Endothelial cell of hepatic sinusoid (primary cell): Measurements from ENCODE around the gene ORC5.
"Not testable (repeated sequence)": the region's sequence is repeated elsewhere in the genome, so short reads cannot be mapped to it uniquely, and the experiment has no call there.

Experiments
- in situ Hi-C: cut with HindIII; loops from 2 replicates; pipeline ENCODE4 v1.10.0; 2017; ENCODE audit warnings: low sequenced_read_pairs

The ORC5 gene

DNA sequence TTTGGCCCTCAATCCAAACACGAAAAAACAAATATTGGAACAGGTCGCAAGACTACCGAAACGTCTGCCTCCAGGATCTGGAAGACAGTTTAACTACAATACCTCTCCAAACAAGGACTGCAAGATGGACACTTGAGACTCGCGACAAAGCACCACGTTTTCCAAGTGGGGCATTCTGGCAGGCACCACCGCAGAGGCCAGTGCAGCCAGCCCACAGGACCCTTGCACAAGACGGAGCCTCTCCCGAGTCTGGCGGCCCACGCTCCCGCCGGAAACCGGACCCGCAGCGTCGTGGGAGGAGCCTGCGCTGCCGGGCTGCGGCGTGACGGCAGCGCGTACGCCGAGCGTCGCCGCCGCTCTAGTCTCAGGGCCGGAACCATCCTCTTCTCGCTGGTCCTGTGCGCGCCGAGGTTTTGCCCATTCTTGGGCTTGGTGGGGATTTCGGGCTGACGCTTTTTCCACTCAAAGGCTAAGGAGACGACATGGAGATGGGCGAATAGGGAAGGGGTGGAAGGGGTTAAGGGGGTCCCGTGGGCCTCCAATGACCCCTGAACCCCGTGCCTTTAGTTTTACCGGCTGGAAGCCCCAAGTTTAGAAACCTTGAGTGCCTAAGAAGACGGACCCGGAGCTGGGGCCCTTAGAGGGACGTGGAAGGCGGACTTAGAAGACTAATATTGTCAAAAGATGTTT lies at the start of gene ORC5:
TSS of gene ORC5 (minus strand) at position 283 of the 690 bp plus-strand sequence. CDS start at position 174, 109 bp downstream.
- in situ Hi-C loops = no loop called here

DNA sequence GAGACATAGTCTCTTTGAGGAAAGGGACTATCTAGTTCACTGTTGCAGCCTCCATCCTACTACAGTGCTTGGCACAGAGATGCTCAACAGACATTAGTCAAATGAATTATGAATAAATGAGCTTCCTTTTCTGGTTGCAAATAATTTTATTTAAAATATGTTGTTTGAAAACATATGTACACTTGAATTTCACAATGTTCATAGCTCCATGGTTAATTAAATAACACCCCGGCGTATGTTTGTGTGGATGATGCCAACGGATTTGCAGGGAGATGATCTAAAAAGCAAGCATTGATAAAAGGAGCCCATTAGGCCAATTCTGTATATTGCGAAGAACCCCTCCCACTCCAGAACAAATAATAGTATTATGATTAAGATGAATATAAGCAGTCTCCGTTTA lies 47.8 kb upstream of the ORC5 start:
- in situ Hi-C loops = no loop called here

DNA sequence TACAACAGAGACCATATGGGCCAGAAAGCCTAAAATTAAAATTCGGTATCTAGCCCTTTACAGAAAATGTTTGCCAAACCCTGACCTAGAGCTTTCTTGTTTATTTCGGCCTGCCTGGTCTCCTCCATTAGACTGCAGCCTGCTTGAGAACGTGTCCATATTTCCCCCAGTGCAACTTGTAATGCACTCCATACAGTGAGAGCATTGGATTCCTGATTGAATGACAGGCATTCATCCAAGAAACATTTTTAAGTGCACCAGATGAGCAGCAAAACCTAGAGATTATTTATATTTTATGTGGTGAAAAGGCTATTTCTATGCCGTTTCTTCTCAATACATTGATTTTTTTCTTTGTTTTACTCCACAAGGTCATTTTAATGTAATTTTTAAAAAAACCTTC lies 47.4 kb upstream of the ORC5 start:
- in situ Hi-C loops = no loop called here

DNA sequence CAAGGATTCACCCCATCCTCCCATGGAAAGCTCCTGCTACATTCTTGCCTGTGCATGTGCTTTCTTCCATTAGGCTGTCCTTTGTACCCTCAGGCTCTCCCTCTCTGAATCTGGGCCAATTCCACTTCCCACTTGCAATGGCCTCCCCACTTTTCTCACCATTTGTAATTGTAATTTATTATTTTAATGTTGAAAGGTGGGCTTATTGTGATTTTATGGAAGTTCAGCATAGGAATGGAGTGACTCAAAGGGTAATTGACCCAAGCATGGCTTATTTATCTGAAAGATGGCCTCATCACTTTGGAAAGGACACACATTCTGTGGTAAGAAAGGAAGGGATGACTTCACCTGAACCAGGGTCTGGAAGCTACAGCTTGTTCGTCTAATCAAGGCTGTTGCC lies 46.9 kb upstream of the ORC5 start:
- in situ Hi-C loops = no loop called here

DNA sequence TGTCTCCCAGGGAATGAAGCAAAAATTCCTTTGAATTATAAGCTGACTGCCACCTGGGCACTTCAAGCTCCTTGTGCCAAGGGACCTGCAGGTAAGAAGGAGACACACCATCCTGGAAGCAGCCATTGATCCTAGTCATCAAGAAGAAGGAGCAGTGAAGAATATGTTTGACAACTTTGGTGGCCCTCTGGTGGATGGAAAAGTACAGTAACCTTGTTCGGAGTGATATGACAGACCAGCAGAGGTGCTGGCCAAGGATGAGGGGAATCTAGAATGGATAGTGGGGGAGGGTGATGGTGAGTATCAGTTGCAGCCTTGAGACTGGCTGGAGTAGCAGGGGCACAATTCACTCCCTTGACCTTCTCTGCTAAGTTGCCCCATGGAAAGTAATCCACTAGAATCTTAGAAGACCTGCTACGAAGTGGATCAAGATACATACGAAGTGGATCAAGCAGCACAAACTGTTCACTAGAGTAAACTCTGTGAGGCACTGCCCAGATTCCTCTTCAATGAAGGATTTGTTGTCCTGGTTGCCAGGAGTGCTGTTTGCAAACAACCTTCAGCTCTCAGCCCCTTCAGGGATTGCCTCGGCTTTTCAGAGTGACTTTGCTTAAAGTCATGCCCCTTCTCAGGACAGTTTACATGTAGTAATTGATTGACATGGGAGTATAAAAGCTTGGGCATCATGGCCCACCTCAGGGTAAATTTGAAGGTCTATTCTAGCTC lies 44.8 kb upstream of the ORC5 start:
- in situ Hi-C loops = no loop called here

DNA sequence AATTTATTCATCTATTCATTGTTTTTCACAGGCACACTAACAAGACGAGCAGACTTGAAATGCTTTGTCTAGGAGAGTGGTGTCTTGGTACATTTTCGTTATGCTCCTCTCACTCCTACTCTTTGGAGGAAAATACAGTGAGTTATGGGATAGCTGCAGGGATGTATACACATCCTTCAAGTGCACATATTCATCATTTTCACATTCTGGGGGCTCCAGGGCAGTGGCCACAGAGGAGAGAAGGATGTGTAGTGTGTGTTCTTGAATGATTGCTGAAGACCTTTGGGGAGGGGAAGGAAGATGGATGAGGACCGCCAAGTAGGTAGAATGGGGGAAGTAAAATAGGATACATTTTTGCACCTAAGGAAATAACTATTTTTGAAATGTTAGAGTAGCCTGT lies 34.8 kb upstream of the ORC5 start:
- in situ Hi-C loops = loop anchor here (5.0 kb wide), 1 partner anchor 45 kb away; no protein-coding TSS in a partner anchor

DNA sequence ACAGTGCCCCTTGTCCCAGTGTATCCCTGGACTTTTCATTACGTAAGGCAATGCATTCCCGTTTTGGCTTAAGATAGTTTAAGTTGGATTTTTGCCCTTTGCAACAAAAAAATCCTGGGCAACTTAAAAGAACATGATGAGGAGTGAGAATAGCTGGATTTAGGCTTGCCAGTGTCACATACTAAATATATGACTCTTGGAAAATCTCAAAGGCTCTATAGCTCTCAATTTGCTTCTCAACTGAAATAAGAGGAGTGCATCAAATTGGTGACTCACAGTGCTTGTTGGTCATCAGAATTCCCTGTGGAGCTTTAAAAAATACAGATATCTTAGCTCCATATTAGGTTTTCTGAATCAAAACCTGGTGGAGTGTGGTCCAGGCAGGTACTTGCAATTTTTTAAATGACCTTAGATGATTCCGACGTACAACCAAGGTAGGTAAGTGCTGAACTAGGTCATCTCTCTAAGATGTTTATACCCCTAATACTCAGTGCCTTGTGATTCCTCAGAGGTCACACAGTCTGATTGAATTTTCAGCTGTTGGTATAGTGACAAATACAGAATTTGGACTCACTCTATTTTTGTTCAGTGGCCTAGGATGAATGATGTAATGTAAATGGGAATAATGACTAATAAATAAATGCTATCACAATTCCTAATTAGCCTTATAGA lies 33.9 kb upstream of the ORC5 start:
- in situ Hi-C loops = loop anchor here (5.0 kb wide), 1 partner anchor 46 kb away; no protein-coding TSS in a partner anchor

DNA sequence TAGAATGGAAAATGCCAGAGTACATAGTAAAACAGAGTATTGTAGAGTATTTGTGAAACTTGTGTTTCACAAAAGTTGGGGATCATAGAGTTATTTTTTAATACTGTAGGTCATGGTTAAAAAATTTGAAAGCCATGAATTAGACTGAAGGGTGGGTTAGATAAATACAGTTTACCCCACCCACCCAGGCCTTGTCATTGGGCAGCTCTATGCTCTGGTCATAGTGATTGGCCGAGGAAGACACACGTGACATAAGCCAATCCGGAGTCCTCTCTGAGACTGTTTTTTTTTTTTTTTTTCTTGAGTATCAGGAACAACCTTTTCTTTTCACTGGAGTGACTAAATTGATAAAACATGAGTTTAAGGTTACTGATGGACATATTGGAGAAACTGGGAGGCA lies 33.3 kb upstream of the ORC5 start:
- in situ Hi-C loops = loop anchor here (5.0 kb wide), 1 partner anchor 46 kb away; no protein-coding TSS in a partner anchor

DNA sequence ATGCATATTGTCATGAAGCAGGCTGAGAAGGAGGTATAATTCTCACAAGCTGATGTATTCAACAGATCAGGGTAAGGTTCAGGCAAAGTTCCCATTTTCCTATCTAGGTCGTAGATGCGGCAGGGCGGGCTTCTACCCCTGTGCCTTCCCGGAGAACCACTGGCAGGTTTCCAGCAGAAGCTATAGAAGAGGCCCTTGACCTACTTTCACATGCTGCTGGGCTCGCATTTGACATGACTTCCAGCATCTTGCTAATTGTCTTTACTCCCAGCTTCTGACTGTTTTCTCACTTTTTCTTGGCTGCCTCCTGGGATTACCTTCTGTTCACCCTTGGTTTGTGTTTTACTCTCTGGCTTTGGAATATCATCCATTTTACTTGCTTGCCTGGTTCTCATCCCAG lies 32.6 kb upstream of the ORC5 start:
- in situ Hi-C loops = loop anchor here (5.0 kb wide), 1 partner anchor 47 kb away; no protein-coding TSS in a partner anchor

DNA sequence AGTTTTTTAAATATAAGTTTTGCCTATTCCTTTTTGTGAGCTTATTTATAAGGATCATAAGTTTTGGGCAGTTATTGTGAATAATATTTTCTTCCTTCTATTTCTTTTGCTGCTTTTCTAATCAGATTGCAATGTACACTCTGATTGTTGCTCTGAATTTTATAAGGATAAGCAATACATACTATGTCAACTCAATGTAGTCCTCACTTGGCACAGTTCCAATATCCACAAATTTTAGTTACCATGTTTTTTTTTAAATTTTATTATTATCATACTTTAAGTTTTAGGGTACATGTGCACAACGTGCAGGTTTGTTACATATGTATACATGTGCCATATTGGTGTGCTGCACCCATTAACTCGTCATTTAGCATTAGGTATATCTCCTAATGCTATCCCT lies 27.2 kb upstream of the ORC5 start:
- in situ Hi-C loops = not testable (repeated sequence)

DNA sequence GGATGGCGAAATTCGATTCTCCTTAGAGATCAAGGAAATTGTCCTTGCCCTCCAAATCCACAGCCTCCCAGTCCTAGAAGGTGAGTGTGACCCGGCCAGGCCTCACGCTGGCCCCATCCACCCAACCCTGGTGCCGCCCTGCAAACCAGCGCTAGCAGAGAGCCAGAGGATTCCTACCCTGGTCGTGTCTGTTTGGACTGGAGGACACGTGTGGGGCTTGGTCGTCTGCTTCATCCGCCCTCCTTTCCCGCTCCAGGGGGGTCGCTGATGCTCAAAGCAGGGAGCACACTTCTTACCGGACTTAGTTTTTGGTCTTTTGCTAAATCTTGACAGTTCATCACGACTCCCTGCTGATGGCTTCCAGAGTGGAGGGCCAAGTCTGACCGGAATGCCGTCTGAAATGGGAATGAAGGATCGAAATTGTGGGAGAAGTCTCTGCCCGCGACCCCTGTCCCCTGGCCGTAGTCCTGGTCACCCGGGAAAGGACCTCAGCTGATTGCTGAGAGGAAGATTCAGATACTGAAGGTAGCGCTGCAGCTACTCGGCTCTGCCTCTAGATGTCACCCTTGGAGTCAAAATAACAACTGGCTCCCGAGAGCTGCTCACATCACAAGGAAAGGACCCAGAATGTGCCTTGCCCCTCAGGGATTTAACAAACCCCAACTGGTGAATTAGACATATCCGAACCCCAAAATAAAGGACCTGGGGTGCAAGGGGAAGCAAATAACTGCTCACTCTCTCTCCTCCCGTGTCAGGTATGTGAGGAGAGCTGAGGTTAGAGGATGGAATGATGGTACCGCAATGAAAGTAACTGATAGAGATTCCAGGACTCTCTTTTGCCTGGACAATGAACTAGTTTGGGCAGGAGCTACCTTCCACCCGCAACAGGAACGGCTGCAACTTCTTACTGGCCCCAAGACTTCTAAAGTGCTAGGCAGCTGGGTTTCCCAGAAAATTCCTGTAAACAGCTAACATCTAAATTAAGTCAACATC lies 23.5 kb upstream of the ORC5 start:
- in situ Hi-C loops = no loop called here

DNA sequence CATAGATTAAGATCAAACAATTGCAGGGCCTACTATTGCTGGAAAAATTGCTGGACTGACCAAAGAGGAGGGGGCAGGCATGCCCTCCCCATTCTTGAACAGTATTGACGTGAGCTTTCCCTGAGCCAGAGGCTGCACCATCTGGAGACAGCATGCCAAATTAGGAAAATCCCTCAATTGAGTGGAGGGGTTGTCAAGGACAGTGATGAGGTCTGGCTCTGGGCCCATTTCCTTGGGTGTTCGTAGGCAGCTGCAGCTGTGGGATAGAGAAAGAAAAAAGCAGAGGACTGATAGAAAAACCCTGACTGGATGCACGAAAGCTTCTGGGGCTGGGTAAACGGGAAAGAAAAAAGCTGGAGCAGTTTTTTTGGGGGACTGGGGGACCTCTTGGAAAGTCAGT lies 22.8 kb upstream of the ORC5 start:
- in situ Hi-C loops = no loop called here

DNA sequence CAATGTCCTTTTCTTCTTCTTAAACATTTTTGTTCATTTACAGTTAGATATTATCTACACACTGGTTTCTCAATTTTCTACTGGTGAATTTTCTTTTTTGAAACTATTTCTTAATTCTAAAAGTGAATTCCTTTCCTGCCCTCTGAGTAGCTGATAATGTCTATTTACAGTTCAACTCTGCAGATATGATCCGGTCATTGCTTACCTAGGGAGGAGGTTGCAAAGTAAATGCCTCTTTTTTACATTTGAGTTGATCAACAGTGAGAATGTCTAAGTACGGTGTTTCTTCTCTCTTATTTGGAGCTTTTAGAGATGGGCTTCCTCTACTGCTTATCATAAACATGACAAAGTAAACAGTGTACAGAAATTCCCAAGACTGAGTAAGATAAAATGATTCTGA lies 20.6 kb upstream of the ORC5 start:
- in situ Hi-C loops = no loop called here

DNA sequence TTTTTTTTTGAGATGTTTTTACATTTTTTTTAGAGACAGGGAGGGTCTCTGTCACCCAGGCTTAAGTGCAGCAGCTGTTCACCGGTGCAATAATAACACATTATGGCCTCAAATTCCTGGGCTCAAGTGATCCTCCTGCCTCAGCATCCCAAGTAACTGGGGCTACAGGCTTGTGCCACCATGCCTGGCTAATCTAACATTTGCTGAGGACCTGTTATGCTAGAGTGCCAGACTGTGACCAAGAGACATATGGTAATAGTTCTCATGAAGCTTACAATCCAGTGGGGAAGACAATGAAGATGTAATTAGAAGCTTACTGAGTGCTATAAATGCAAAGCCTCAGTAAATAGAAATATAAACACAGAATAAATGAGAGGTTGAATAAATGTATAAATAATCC lies 17.6 kb upstream of the ORC5 start:
- in situ Hi-C loops = no loop called here

DNA sequence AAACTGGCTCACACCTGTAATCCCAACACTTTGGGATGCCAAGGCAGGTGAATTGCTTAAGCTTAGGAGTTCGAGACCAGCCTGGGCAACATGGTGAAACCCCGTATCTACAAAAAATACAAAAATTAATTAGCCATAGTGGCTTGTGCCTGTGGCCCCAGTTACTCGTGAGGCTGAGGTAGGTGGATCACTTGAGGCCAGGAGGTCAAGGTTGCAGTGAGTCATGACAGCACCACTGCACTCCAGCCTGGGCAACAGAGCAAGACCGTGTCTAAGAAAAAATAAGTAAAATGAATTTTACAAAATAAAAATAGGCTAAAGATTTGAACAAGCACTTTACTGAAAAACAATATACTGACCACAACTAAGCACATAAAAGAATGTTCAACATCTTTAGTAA lies 9.8 kb upstream of the ORC5 start:
- in situ Hi-C loops = no loop called here

DNA sequence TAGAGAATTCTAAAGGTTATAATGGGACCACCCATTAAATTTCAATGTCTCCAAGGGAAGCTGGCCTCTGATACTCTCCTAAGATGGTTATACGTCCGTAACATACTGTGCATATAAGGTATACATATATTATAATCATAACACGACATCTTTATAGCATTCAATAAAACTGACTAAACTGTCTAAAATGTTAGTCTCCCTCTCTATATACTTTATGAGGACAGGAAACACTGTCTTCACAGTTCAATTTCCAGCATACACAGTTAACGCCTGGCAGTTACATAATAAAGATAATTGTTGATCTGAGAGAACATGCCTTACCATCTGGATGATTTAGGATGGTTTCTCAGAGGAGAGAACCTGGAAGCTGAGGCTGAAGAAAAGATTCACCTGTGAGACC lies 1.2 kb upstream of the ORC5 start:
- in situ Hi-C loops = no loop called here

DNA sequence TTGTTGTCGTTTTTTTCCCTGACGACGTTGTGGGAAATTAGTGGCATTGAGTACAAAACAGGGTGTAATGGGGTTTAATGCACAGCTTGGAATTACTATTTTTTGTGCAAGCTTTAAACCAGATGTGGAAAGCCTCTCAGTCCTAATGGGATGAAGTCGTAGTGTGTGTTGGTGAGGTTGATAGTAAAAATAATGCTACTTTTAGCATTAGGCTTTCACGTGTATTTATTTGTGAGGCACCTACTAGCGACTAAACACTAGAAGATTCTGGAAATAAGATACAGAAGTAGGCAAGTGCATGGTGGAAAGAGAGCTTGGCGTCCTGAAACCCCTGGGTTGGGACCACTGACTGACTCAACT lies 588 bp upstream of the ORC5 start:
- in situ Hi-C loops = no loop called here

DNA sequence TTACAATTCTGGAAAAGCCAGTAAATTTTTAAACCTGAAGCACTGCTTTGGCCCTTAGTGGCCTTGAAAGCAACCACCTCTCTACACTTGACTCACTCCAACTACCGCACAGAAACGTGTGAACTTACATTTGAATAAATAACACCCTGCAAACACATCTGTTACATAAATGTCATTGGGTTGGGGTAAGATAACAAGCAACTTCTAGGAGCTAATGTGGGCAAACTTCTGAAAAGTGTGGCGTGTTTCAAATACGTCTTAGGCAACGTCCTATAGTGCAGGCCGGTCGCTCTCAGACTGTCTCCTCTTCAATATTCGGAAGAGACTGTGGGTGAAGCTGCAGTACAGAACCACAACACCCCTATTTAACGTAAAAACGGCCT lies 474 bp downstream of the ORC5 start:
- in situ Hi-C loops = no loop called here

DNA sequence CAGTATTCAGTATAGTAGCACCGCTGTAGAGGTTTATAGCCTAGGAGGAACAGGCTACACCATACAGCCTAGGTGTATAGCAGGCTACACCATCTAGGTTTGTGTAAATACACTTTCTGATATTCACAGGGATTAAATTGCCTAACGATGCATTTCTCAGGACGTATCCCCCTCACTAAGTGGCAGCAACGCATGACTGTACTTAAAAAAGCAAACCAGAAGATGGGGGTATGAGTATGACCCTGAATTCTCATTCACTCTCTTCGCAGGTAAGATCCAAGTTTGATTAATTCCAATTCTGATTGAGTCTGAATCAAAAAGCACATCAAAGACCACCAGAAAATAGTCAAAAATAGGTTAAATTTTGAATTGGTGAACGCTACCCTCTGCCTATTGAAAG lies 972 bp downstream of the ORC5 start:
- in situ Hi-C loops = no loop called here

DNA sequence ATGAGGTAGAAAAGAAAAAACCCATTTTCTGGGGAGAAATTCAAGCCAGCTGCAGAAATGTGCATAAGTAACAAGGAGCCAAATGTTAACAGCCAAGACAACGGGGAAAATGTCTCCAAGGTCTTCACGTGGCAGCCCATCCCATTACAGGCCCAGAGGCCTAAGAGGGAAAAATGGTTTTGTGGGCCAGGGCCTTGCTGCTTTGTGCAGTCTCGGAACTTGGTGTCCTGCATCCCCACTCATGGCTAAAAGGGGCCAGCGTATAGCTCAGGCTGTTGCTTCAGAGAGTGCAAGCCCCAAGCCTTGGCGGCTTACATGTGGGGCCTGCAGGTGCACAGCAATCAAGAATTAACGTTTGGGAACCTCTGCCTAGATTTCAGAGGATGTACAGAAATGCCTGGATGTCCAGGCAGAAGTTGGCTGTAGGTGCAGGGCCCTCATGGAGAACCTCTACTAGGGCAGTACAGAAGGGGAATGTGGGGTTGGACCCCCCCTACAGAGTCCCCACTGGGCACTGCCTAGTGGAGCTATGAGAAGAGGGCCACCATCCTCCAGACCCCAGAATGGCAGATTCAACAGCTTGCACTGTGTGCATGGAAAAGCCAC lies 9.0 kb downstream of the ORC5 start:
- in situ Hi-C loops = no loop called here
